Liver (tissue), 9 donors: ENCODE results near the gene IWS1. TPM values are rescaled to one million over a fixed set of nuclear protein-coding genes. Genes with fewer than 3 reads are reported as not detected.

Source experiments
- DNase-seq: peaks from one replicate; pipeline ENCODE4 v3.0.0-alpha.2; 2017; ENCODE audit warnings: low spot score
- H3K27ac ChIP-seq, 2 donors: one replicate each; pipeline ENCODE4 v1.7.0; 2013; ENCODE audit warnings: inconsistent platforms in 2 of 2, low read length in 2 of 2, control low read depth in 1 of 2, low read depth in 1 of 2, mild to moderate bottlenecking in 1 of 2
- H3K27me3 ChIP-seq, 4 donors: one replicate each; pipeline versions ENCODE4 v1.6.1 to v1.7.0; 2013; ENCODE audit warnings: low read length in 3 of 4, inconsistent platforms in 1 of 4, mild to moderate bottlenecking in 1 of 4, moderate library complexity in 1 of 4; ENCODE audit not compliant: control insufficient read depth in 4 of 4, insufficient read depth in 4 of 4
- H3K36me3 ChIP-seq, 4 donors: one replicate each; pipeline versions ENCODE4 v1.6.1 to v1.7.0; 2013; ENCODE audit warnings: low read length in 3 of 4, mild to moderate bottlenecking in 3 of 4, low read depth in 1 of 4, moderate library complexity in 1 of 4; ENCODE audit not compliant: control insufficient read depth in 4 of 4, insufficient read depth in 3 of 4
- H3K4me1 ChIP-seq, 4 donors: one replicate each; pipeline versions ENCODE4 v1.6.1 to v1.7.0; 2013; ENCODE audit warnings: low read length in 3 of 4, mild to moderate bottlenecking in 3 of 4, moderate library complexity in 1 of 4; ENCODE audit not compliant: control insufficient read depth in 4 of 4, insufficient read depth in 4 of 4
- H3K4me3 ChIP-seq, 3 donors: one replicate each; pipeline versions ENCODE4 v1.6.1 to v1.7.0; 2013; ENCODE audit warnings: low read length in 3 of 3, control low read depth in 1 of 3, low read depth in 1 of 3, mild to moderate bottlenecking in 1 of 3
- H3K9ac ChIP-seq, 2 donors: one replicate each; pipeline ENCODE4 v1.7.0; 2013; ENCODE audit warnings: low read length in 2 of 2, mild to moderate bottlenecking in 2 of 2, moderate library complexity in 2 of 2, control low read depth in 1 of 2, low read depth in 1 of 2
- H3K9me3 ChIP-seq, 4 donors: one replicate each; pipeline versions ENCODE4 v1.6.1 to v1.7.0; 2013; ENCODE audit warnings: low read length in 3 of 4; ENCODE audit not compliant: control insufficient read depth in 4 of 4
- ATF3 ChIP-seq: IDR thresholded peaks from 2 replicates; pipeline ENCODE4 v1.6.1; 2016; ENCODE audit warnings: antibody characterized with exemption
- CTCF ChIP-seq: fragments of 150-350 bp; IDR thresholded peaks from 2 replicates; pipeline ENCODE4 v1.5.1; 2017; ENCODE audit warnings: improper control_type of control experiment, low read depth, low read length; ENCODE audit not compliant: missing input control
- EGR1 ChIP-seq, 2 donors: IDR thresholded peaks; 2 replicates each; pipeline ENCODE4 v1.6.1; 2016 to 2018; ENCODE audit warnings: antibody characterized with exemption in 2 of 2, low read depth in 2 of 2
- FOXA1 ChIP-seq: IDR thresholded peaks from 2 replicates; pipeline ENCODE4 v1.6.1; 2016; ENCODE audit warnings: antibody characterized with exemption
- FOXA2 ChIP-seq: IDR thresholded peaks from 2 replicates; pipeline ENCODE4 v1.6.1; 2016; ENCODE audit warnings: antibody characterized with exemption
- GABPA ChIP-seq, 2 donors: IDR thresholded peaks in 1 of 2; conservative IDR thresholded peaks in 1 of 2; 2 replicates each; pipeline ENCODE4 v1.6.1; 2016; ENCODE audit warnings: antibody characterized with exemption in 2 of 2, mild to moderate bottlenecking in 1 of 2, moderate library complexity in 1 of 2
- HNF4A ChIP-seq, 2 donors: conservative IDR thresholded peaks; 2 replicates each; pipeline ENCODE4 v1.6.1; 2016; ENCODE audit warnings: antibody characterized with exemption in 2 of 2, mild to moderate bottlenecking in 2 of 2
- HNF4G ChIP-seq: IDR thresholded peaks from 2 replicates; pipeline ENCODE4 v1.6.1; 2016; ENCODE audit warnings: antibody characterized with exemption
- MAX ChIP-seq: IDR thresholded peaks from 2 replicates; pipeline ENCODE4 v1.6.1; 2016; ENCODE audit warnings: antibody characterized with exemption
- NR2F2 ChIP-seq: IDR thresholded peaks from 2 replicates; pipeline ENCODE4 v1.6.1; 2016; ENCODE audit warnings: antibody characterized with exemption
- RAD21 ChIP-seq, 2 donors: IDR thresholded peaks; 2 replicates each; pipeline ENCODE4 v1.6.1; 2016; ENCODE audit warnings: antibody characterized with exemption in 2 of 2, mild to moderate bottlenecking in 2 of 2
- RXRA ChIP-seq, 2 donors: IDR thresholded peaks; 2 replicates each; pipeline ENCODE4 v1.6.1; 2017 to 2018; ENCODE audit warnings: antibody characterized with exemption in 2 of 2, mild to moderate bottlenecking in 1 of 2
- SP1 ChIP-seq: IDR thresholded peaks from 2 replicates; pipeline ENCODE4 v1.6.1; 2018; ENCODE audit warnings: antibody characterized with exemption, mild to moderate bottlenecking
- TAF1 ChIP-seq: conservative IDR thresholded peaks from 2 replicates; pipeline ENCODE4 v1.6.1; 2016; ENCODE audit warnings: antibody characterized with exemption, mild to moderate bottlenecking
- YY1 ChIP-seq: IDR thresholded peaks from 2 replicates; pipeline ENCODE4 v1.6.1; 2016; ENCODE audit warnings: antibody characterized with exemption, mild to moderate bottlenecking
- ZBTB33 ChIP-seq: IDR thresholded peaks from 2 replicates; pipeline ENCODE4 v1.6.1; 2016; ENCODE audit warnings: antibody characterized with exemption
- WGBS: extraction: QIAGEN DNeasy Blood & Tissue Kit; methylation state at CpG from one replicate; pipeline ENCODE4 v1.1.7; 2013; 5-methylcytosine and 5-hydroxymethylcytosine counted together
- polyA plus RNA-seq, 2 donors: library from polyadenylated mRNA; stranded (reverse) in 1 of 2; unstranded in 1 of 2; fragments of 200-250 nt in 1 of 2; fragments of >200 nt in 1 of 2; fragmentation: Nextera tagmentation in 1 of 2; extraction: Ambion mirVana in 1 of 2; gene quantifications; one replicate each; pipeline versions ENCODE4 v1.2.1 to v1.2.3, GENCODE V29; 2013 to 2015
- total RNA-seq, 2 donors: library from RNA; depleted of rRNA; stranded (reverse); fragments of >200 nt; gene quantifications; one replicate each; pipeline ENCODE4 v1.2.3, GENCODE V29; 2014
- donor health status: healthy.
- donor health status: healthy.
- donor health status: healthy.
- donor health status: healthy.
- donor health status: healthy.

IWS1 gene
- total and polyA plus RNA-seq, 4 donors, result 13.0 to 28.9 (median 22.8) TPM

GRCh38 chr2:127485051-127485693, 41.1 kb downstream of the IWS1 start:
- no peak overlapping the region for H3K27ac ChIP-seq
- 84% methylated on average over 5 of the region's 5 CpGs for WGBS
- H3K9ac ChIP-seq, result no peak overlapping the region
- DNase-seq, result no peak
- H3K36me3 ChIP-seq, result peaks cover 8 to 75% (median 69%) of the 10 kb centered on the region in 4 donors
- H3K9me3 ChIP-seq, result no peaks in the 10 kb centered on the region
- H3K4me3 ChIP-seq, result no peak overlapping the region
- no peak for TF ChIP-seq SP1
- no peaks in the 10 kb centered on the region for H3K4me1 ChIP-seq
- no peaks in the 10 kb centered on the region for H3K27me3 ChIP-seq

DNA sequence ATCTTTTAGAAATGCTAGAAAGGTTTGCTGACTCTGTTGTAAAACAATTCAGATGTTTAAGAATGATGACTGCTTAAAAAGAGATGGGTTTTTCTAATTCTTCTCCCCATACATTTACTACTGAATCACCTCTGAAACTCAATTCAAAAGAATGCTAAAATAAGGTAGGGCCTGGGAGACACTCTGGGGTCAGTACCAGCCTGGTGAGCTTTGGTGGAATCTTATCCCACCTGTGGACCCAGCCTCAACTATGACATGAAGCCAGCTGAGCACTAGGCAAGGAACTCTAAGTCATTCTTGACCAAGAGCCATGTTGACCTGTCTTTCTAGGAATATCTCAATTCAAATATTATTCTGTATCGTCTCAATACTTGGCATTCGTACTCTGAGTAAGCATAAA, 44.3 kb downstream of the IWS1 start:
- Histone ChIP-seq H3K9ac (no peak overlapping the region), H3K36me3 (peaks cover 2 to 50% (median 43%) of the 10 kb centered on the region in 4 donors), H3K27ac (no peak overlapping the region), H3K9me3 (no peaks in the 10 kb centered on the region), H3K4me1 (peaks cover 0 to 5% (median 4%) of the 10 kb centered on the region in 4 donors), H3K27me3 (no peaks in the 10 kb centered on the region), H3K4me3 (no peak overlapping the region)
- DNase-seq, result no peak
- TF ChIP-seq TAF1 (no peak), NR2F2 (no peak), EGR1 (IDR thresholded peaks at IDR 0.05; ENCODE audit: low read depth in 2 of 2) (no peak), ATF3 (no peak), RAD21 (IDR thresholded peaks at IDR 0.05) (no peak), HNF4G (no peak), ZBTB33 (no peak), YY1 (no peak), SP1 (no peak), HNF4A (conservative IDR thresholded peaks at IDR 0.05) (no peak), RXRA (IDR thresholded peaks at IDR 0.05) (no peak), MAX (no peak), CTCF (no peak), GABPA (IDR thresholded peaks at IDR 0.05 in 1 of 2, conservative IDR thresholded peaks at IDR 0.05 in 1 of 2) (no peak), FOXA1 (no peak), FOXA2 (no peak)
- 51% methylated on average over 2 of the region's 2 CpGs for WGBS
